GM12892 (cell line): ENCODE data around the gene ANKS1A.

Experiments
- POLR2A ChIP-seq: IDR thresholded peaks from 2 replicates; pipeline ENCODE4 v1.6.1; 2011; ENCODE audit warnings: low read depth, low read length, control low read depth
- POLR2AphosphoS5 ChIP-seq: IDR thresholded peaks from 2 replicates; pipeline ENCODE4 v1.6.1; 2011; ENCODE audit warnings: low read depth, low read length, control low read depth

- TF ChIP-seq POLR2A = no peak
- no peak for TF ChIP-seq POLR2AphosphoS5
Observed at GRCh38 chr6:35019831-35020230, 130.8 kb downstream of the ANKS1A start.
